ENCODE measurements around the gene ZNF77.

- TF ChIP-seq, protein P1, sequence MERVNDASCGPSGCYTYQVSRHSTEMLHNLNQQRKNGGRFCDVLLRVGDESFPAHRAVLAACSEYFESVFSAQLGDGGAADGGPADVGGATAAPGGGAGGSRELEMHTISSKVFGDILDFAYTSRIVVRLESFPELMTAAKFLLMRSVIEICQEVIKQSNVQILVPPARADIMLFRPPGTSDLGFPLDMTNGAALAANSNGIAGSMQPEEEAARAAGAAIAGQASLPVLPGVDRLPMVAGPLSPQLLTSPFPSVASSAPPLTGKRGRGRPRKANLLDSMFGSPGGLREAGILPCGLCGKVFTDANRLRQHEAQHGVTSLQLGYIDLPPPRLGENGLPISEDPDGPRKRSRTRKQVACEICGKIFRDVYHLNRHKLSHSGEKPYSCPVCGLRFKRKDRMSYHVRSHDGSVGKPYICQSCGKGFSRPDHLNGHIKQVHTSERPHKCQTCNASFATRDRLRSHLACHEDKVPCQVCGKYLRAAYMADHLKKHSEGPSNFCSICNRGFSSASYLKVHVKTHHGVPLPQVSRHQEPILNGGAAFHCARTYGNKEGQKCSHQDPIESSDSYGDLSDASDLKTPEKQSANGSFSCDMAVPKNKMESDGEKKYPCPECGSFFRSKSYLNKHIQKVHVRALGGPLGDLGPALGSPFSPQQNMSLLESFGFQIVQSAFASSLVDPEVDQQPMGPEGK (CRISPR knock-in tag; IDR thresholded peaks at IDR 0.05; ENCODE audit: borderline replicate concordance) = no peak
- no peak for TF ChIP-seq CREB5 (CRISPR knock-in tag; IDR thresholded peaks at IDR 0.05; ENCODE audit: low read depth)
- TF ChIP-seq TOX (CRISPR knock-in tag; IDR thresholded peaks at IDR 0.05; ENCODE audit: borderline replicate concordance) = no peak
- no peak for TF ChIP-seq SNAI2 (CRISPR knock-in tag; IDR thresholded peaks at IDR 0.05)
- no peak for TF ChIP-seq BACH2 (CRISPR knock-in tag; IDR thresholded peaks at IDR 0.05; ENCODE audit: borderline replicate concordance)
- TF ChIP-seq RARB (CRISPR knock-in tag; IDR thresholded peaks at IDR 0.05) = no peak
- TF ChIP-seq ZFP3 (CRISPR knock-in tag; IDR thresholded peaks at IDR 0.05) = no peak
Measured at GRCh38 chr19:2952953-2953481, 8.2 kb upstream of the ZNF77 start.

Data from SK-N-SH treated with all-trans-retinoic acid at 6 μM for 48 hours (cell line).